NOMO-1 (cell line): Measurements from ENCODE around the gene TBC1D3B.
"Not testable (repeated sequence)": the region's sequence is repeated elsewhere in the genome, so short reads cannot be mapped to it uniquely, and the experiment has no call there.

Experiments
- DNase-seq, 2 experiments: peaks; one replicate each; lab custom pipeline; 2025; ENCODE audit not compliant: unreplicated experiment in 2 of 2; lab: John Stamatoyannopoulos, UW

Gene TBC1D3B

DNA sequence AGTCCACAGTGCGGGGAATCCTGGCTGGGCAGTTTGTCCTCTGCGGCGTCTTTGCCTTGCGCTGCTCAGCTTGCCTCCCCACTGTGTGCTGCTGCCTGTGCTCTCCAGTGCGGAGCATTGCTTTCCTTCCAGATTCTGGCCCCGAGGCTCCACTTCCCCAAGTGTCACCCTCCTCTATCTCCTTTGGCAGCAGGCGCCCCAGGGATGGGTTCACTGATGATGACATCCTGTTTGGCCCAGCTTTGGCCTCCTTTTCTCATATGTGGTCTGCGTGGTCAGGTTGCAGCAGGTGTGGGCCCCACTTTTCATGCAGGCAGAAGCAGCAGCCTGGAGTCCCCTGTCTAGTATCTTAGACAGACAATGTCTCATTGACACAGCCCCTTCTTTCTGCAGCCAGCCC, 25.1 kb upstream of the TBC1D3B start:
- DNase-seq: peak; percentile 49 to 58

DNA sequence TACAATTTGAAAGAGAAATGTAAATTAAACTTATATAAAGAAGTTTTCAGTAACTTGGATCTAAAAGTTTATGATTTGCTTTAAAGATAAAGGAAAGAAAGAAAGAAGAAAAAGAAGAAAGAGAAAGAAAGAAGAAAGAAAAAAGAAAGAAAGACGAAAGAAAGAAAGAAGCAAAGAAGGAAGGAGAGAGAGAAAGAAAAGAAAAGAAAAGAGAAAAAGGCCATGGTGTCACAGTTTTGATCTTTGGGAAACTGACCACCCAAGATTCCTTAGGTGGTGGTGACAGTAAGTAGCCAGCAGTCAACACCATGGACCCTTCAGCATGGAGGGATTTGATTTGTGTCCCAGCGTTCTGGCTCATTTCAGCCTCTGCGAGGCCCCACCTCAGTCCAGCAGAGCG, 24.7 kb upstream of the TBC1D3B start:
- not testable (repeated sequence) for DNase-seq

DNA sequence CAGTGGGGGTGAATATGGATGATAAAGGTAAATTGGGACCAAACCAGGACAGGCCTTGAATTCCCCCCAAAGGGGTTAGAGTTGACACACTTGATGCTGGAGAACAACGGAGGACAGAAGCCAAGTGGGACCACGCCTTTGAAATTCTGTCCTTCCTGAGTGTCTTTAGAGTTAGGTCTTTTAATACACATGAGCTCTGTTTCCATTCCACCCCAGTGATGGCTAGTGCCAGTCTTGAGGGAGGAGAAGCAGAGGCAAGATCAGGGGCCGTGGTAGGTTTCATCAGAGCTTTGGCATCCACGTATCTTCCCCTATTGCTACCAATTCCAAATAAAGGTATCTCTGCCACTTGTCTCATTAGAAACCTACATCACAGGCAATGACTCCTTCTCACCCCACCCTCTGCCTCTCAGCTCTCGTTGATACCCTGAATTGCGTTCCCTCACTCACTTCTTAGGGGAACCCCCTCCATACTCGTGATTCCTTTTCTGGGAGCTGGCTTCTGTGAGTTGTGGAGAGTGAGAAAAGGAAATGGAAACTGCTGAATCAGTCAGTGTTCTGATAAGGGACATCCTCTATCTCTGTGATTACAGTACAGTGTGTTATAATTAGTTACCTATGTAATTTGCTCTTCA, 22.5 kb upstream of the TBC1D3B start:
- peak; percentile 40 to 75 for DNase-seq

DNA sequence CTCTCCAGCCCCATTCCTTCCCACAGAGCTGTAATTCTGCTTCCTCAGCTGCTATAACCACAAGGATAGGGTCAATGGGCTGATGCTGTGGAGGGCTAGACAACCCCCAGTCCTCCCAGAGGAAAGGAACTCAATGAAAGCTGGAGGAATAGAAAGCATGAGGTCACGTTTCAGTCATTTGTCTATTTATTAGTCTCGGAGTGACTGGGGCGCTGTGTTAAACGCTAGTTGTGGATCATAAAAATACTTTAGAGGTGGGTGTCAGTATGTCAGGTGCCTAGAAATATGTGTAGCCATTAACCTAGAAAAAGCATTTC, 20.9 kb upstream of the TBC1D3B start:
- DNase-seq: peak in 1 of 2 experiments; percentile 47

DNA sequence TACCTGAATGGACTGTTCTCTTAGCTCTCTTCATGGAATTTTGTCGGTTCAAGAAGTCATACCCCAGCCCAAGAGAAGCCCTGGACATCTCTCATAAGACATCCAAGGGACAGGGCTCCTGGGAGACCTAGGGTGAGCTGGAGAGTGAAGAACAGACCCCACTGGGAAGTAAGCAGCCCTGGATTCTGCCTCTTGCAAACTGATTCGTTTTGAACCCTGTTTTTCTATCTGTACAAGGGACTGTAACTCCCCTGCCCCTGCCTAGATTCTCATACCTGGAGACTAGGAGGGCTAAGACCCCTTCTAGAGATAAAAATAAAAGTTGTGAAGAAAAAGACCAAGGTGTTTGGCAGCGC, 19.7 kb upstream of the TBC1D3B start:
- DNase-seq: peak in 1 of 2 experiments; percentile 58

DNA sequence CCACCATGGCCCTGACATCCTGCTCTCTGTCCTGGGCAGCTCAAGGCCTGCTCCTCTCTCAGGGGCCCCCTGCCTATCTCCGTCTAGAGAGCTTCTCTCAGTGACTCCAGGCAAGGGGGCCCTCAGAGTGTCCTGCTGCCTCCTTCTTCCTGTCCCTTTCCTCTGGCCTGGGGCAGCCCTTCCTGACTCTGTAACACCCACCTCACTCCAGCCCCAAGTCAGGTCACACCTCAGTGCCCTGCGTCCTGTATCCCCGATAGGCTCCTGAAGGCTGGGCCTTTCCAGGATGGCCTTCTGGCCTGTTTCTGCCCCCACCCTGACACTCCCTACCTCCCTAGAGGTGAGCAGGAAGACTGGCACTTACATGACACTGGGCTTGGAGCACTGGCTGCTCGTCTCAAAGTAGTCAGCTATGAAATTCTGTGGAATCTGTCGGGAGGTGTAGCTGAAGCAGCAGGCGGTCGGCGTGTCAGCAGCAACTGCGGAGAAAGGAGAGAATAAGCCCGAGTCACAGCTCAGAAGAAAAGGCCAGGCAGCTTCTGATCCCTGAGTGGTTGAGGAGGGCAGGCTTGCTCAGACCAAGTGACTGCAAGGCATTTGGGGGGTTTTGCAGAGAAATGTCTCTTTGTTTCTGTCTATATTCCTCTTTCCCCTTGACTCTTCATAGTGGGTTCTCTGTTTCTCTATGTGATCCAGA, 19.1 kb upstream of the TBC1D3B start:
- DNase-seq: peak in 1 of 2 experiments; percentile 19

DNA sequence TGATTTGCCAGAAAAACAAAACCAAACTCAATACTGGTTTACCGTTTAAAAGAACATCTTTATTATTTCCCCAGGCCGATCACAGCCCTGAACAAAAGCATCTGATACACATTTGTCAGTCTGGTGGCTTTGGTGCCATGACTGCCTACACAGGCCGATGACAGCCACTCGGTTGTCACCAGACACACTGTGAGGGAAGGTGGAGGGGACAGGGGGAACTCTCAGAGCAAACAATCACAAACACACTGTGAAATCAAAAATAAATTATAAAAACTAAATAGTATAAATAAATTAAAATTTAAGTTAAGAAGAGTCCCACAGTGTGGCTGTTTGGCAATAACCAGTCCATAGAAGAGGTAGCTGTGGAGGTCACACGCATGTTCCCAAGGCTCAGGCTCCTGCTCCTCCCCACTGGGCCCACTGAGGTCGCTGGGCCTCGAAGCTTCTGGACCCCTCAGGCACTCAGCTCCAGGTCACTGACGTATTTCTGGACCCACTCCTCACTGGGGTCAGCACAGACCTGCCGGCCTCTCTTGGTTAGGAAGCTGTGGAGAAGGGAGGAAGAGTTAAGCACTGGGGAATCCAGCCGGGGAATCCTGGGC, 18.5 kb upstream of the TBC1D3B start:
- not testable (repeated sequence) for DNase-seq

DNA sequence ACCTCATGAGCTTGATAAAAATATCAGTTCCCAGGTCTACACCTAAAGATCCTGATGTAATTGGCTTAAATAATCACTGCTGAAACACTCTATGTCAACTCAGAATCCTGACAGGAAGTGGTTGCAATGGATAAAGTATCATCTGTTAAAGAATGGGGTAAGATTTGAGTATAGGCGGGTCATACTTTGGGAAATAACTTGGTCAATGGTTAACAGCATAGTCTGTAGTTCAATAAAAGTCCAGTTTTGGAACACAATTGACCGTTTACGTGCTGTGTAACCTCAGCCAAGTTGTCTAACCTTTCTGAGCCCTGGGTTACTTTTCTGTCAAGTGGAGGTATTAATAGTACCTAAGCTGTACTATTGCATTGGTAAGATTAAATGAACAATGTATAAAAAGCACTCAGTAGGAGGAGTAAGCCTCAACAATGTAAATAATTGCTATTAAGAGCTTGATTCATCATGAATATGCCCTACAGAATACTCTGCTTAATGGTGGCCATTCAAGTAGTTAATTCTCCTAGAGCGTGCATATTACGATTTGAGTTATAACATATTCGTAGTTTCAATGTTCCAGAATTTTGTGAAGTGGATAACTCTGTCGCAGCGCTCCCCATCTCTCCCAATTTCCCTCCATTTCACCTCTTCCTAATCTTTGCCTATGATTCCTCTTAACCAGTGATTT, 17.9 kb upstream of the TBC1D3B start:
- not testable (repeated sequence) for DNase-seq

DNA sequence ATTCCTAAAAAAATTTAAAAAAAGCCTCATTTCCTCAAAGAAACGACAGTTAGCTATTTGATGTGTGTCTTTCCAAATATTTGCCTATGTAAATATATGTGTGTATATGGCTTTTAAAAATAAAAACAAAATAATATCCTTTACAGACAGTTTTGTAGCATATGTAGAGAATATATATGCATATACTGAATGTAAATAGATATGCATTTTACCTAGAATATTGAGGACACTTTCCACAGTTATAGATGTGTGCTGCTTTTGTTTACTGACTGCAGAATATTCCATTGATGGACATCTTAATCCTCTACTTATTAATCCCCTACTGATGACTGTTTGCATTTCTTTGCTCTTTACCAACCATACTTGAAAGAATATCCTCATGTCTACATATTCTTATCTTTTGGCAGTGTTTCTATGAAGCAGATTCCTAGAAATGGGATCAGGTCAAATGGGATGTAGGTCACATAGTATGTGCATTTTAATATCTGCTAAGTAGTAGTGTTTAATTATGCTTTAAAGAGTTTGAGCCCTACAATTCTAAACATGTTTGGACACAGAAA, 16.9 kb upstream of the TBC1D3B start:
- DNase-seq: no peak

DNA sequence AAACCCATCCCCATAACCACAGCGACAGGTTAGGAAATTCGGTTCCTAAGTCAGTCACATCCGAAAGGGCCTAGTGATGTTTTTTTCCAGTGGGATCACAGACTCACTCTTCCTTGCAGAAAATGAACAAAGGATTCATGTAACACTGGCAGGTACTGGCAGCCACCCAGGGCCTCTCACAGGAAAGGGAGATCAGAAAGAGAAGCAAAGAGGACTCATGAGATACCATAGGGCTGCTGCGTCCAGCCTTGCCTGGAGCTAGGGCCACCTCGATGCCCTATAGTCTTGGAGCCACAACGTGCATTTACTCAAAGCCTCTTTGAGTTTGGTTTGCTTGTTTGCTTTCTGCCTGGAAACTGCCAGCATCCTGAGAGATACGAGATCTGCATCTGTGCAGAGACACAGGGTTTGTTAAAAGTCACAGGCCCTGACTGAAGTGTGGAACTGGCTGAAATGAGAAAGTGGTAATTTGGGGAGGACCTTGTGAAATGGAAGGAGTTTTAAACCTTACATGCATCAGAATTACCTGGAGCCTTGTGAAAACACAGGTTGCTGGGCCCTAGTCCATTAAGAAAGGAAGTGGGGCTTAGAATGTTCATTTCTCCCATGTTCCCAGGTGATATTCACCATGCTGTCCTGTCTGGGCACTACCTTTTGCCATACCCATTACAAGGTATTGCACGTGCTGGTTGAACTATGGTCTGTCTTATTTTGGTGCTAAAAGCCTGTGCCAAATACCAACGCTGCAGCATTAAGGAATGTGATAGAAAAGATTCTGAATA, 14.3 kb upstream of the TBC1D3B start:
- DNase-seq: not testable (repeated sequence)

DNA sequence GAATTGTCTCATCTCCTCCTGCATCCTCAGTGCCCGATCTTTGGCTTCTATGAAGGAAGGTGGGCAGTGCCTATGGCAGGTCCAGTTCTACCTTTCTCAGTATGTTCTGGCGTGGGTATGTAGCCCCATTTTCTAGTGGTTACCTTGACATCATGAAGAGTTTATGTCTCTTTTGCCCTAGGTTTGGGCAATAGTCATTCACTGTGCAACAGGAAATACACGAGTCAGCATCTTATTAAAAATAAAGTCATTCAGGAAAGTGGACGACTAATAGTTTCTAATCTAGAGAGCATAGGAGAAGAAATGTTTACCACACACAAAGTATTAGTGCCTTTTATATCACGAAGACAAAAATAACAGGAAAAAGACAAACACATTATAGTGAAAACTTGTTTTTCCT, 13.6 kb upstream of the TBC1D3B start:
- peak in 1 of 2 experiments; percentile 19 for DNase-seq

DNA sequence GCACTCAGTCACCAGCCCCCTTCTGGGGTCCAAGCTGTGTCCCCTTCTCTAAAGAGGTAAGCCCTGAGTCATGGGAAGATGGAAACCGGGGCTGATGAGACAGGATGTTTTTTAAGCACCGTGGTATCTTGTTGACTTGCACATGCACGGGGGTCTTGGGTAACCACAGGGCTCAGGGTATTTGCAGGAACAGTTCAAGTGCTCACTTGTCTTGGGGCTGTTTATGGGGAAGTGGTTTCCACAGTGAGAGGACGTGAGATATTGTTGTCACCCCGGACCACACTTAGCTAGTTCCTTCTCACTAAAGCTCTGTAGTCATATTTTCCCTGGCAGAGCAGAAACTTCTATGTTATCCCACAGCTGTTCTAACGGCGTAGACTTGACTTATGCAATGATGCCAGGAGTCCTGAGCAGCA, 12.5 kb upstream of the TBC1D3B start:
- DNase-seq: peak; percentile 95 to 100

DNA sequence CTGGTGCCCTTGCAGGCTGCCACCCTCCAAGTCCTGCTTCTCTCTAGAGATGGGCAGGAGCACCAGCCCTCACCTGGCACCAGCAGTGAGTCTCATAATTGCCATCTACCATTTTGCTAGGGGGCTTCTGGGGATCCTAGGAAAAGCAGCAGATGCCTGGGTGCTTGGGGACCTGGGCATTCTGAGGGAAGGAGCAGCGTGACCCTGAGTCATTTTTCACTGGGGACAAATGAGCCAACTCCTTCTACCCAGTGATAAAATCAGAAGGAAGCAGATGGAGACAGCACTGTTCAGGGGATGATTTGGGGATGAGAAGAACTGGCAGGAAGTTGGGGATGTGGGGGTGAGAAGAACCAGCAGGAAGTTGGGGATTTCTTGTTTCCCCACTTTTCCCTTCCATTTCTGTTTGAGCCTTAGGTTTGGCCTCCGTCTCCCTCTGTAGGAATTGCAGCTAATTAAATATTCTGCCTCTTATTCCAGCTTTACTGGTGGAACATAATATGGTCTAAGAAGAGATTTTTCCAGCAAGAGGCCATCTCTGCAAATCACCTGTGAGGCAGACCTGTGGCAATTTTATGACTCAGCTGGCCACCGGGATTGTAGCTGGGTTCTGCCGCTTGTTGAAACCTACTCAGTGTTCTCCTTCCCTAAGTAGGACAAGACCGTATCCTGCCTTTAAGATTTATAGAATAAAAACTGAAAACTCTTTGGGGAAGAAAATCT, 11.7 kb upstream of the TBC1D3B start:
- peak in 1 of 2 experiments; percentile 24 for DNase-seq

DNA sequence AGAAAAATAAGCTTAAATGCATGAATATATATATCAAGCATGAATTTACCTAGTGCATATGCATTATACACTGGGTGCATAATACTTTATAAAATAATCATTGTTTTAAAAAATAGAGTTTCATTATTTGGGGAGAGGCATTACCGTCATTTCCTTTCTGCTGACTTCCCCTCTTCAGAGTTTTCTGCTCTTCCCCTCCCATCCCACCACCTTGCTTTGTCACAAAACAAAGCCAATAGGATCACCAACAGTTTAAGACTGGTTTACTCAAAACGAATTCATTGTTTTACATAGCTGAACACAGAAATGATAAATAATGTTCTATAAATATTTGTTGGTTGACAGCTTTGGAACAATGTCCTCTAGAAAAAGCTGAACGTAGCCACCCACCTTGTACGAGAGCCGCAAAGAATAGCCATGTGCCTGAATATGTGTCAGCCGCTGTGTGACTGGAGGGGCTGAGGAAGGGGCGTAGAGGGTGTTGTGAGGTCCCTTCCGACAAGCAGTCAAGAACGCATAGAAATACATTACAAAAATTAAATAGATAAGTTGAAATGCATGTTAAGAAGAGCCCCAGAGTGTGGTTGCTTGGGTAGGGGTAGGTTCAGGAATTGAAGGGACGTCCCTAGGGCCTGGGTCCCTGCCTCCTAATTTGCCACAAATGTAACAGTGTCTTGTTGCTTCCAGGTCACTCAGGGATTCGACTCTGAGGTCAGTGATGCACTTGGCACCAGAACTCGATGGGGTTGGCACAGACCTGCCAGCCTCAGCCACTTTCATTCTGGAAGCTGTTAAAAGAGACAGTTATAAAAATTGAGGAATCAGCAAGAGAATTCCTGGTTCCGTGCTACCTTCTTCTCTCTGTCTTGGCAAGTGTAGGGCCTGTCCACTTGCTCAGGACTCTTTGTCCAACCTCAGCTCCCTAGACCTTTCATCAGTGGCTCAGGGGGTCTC, 10.7 kb upstream of the TBC1D3B start:
- not testable (repeated sequence) for DNase-seq

DNA sequence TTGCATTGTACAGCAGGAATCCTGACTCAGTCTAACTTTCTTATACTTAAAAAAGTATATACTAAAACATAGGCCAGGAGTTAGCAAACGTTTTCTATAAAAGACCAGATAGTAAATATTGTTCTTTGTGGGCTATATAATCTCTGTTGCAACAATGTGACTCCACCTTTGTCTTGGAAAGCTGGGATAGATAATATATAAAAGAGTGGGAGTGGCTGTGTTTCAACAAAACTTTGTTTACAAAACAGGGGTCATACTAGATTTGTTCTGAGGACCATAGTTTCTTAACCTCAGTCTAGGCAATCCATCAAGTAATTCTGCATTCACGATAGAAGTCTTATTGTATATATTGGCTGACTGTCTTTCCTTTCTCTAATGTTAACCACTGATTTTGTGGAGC, 9.0 kb upstream of the TBC1D3B start:
- no peak for DNase-seq

DNA sequence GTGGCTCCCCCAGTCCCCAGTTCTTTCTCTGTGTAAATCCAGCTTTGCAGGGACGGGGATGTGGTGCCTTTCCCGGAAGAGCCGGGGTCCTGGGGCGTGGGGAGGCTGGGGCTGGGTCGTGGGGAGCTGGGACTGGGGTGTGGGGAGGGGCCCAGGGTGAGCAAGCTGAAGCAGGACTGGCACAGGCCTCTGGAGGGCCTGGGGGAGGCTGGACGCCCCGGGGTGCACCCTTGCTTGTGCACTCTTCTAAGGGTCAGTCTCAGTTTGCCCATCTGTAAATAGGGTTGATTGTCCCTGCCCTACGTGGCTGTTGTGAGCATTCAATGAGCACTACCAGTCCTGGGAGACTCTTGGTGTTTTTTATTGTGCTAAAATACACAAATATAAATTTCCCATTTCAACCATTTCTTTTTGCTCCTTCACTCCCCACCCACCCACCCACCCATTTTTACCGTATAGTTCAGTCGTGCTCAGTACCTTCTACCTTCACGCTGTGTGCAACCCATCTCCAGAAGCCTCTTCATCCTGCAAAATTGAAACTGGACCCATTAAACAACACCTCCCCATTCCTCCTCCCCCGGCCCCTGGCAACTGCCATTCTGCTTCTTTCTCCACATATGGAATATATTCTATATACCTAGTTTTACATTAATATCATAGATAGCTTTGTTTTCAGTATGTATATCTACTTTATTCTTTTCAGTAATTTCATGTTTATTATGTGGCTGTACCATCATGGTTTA, 7.8 kb upstream of the TBC1D3B start:
- DNase-seq: peak in 1 of 2 experiments; percentile 28

DNA sequence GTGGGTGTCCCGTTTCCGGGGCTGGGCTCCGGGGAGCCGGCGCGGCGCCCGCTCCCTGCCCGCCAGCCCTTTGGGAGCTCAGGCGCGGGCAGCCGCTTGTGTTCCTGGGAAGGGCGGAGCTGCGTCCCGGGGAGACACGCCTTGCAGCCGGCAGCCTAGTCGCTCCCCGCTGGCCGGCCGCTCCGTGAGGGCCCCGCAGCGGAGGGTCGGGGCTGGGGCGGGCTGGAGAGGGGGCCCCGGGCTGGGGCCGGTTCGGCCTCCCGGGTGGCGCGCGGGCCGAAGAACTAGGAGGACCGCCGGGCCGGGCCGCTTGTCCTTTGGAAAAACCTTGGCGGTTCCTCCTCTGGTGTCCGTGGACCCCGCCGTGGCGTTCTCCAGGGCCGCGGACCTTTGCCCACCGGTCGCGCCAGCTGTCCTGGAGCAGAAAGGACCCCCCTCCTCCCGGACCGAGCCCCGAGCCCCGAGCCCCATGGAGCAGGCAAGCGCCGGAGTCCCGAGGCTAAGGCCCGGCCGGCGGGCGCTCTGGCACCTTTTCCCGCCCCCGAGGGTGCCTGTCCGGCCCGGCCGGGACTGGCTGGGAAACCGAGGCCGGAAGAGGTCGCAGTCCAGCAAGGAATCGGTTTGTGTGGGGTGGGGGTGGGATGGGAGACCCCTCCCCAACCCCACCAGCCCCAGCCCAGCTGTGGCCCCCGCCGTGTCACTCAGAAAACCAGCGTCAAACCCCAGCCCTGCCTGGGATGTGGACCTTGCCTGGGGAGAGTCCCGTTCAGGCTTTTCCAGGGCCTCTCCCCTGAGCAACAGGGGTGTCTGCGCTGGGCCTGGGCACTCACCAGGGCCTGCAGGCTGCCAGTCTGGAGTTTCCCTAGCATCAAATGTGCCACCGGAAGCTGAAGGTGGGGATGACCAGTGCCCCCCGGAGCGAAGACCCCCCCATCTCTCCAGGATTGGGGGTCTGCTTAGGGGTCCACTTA, 6.8 kb upstream of the TBC1D3B start:
- peak; percentile 76 to 79 for DNase-seq
